ENCODE data around the gene GPR160. TPM values are rescaled to one million over a fixed set of nuclear protein-coding genes. Genes with fewer than 3 reads are reported as not detected.

GPR160 gene
- under 1 TPM; 0.48 to 0.74 (median 0.60) TPM for total RNA-seq
- 0.84 TPM for polyA plus RNA-seq
- long read RNA-seq, donor 1, partial matches to known transcripts, result 0 of 1 reads
- long read RNA-seq, donor 1, other reads (novel, unspliced or antisense), result 0 of 1 reads
- long read RNA-seq, donor 2, partial matches to known transcripts, result 0 of 2 reads
- long read RNA-seq, donor 2, other reads (novel, unspliced or antisense), result 1 of 2 reads
- long read RNA-seq, donor 3, result 0 reads
- long read RNA-seq, donor 4, result 0 reads

GRCh38 chr3:170037463-170038433, at the start of gene GPR160:
TSS of gene GPR160 (plus strand) at chr3:170037995. CDS start at chr3:170083973, 45,978 bp downstream.
- peak; percentile 73 to 88 (median 87) for DNase-seq
- Histone ChIP-seq H3K9me3 (ENCODE audit: control insufficient read depth, low read length) (no peaks in the 10 kb centered on the region), H3K27me3 (ENCODE audit: control insufficient read depth, insufficient read depth) (no peaks in the 10 kb centered on the region), H3K27ac (ENCODE audit: low read length) (no peak within 1 kb of the TSS), H3K4me3 (ENCODE audit: low read length) (peak within 1 kb of the TSS; percentile 51), H3K4me1 (ENCODE audit: control insufficient read depth, insufficient read depth, low read length) (no peaks in the 10 kb centered on the region)
- ATAC-seq, result peak; percentile 85 to 86
- WGBS, result 5% methylated on average over 78 of the region's 78 CpGs
- intact Hi-C loops (cut with DNase I), result loop anchor here in 1 of 4 donors (10.0 kb wide), 1 partner anchor 183 kb away; no protein-coding TSS in a partner anchor

- H3K4me1 ChIP-seq (ENCODE audit: control insufficient read depth, insufficient read depth, low read length), result peaks cover 2% of the 10 kb centered on the region
- intact Hi-C loops (cut with DNase I), result no loop called here
- no peaks in the 10 kb centered on the region for H3K9me3 ChIP-seq (ENCODE audit: control insufficient read depth, low read length)
- DNase-seq, result no peak
- no peak overlapping the region for H3K27ac ChIP-seq (ENCODE audit: low read length)
- no peaks in the 10 kb centered on the region for H3K27me3 ChIP-seq (ENCODE audit: control insufficient read depth, insufficient read depth)
- 95% methylated on average over 4 of the region's 4 CpGs for WGBS
- no peak overlapping the region for H3K4me3 ChIP-seq (ENCODE audit: low read length)
- ATAC-seq, result no peak
These were observed 47.4 kb upstream of the GPR160 start for GRCh38 chr3:169990431-169990830.

- WGBS, result 44% methylated on average over 3 of the region's 3 CpGs
- Histone ChIP-seq H3K27ac (ENCODE audit: low read length) (no peak overlapping the region), H3K4me3 (ENCODE audit: low read length) (no peak overlapping the region), H3K9me3 (ENCODE audit: control insufficient read depth, low read length) (no peaks in the 10 kb centered on the region), H3K27me3 (ENCODE audit: control insufficient read depth, insufficient read depth) (no peaks in the 10 kb centered on the region), H3K4me1 (ENCODE audit: control insufficient read depth, insufficient read depth, low read length) (peaks cover 5% of the 10 kb centered on the region)
- intact Hi-C loops (cut with DNase I), result no loop called here
- ATAC-seq, result no peak
- no peak for DNase-seq
These were observed 45.6 kb upstream of the GPR160 start for GRCh38 chr3:169992156-169992555.

GRCh38 chr3:169992781-169993180, 45.0 kb upstream of the GPR160 start:
- 66% methylated on average over 5 of the region's 5 CpGs for WGBS
- ATAC-seq, result no peak
- intact Hi-C loops (cut with DNase I), result no loop called here

GRCh38 chr3:169993761-169994160, 44.0 kb upstream of the GPR160 start:
- DNase-seq, result no peak
- no peak overlapping the region for H3K4me3 ChIP-seq (ENCODE audit: low read length)
- H3K4me1 ChIP-seq (ENCODE audit: control insufficient read depth, insufficient read depth, low read length), result peaks cover 5% of the 10 kb centered on the region
- H3K27ac ChIP-seq (ENCODE audit: low read length), result peak overlapping the region; percentile 7
- 91% methylated on average over 3 of the region's 3 CpGs for WGBS
- H3K9me3 ChIP-seq (ENCODE audit: control insufficient read depth, low read length), result no peaks in the 10 kb centered on the region
- H3K27me3 ChIP-seq (ENCODE audit: control insufficient read depth, insufficient read depth), result no peaks in the 10 kb centered on the region
- intact Hi-C loops (cut with DNase I), result no loop called here
- no peak for ATAC-seq

More at GRCh38 chr3:169992781-169993180, 45.0 kb upstream of the GPR160 start:
- DNase-seq, result no peak
- Histone ChIP-seq H3K27ac (ENCODE audit: low read length) (no peak overlapping the region), H3K4me1 (ENCODE audit: control insufficient read depth, insufficient read depth, low read length) (peaks cover 5% of the 10 kb centered on the region), H3K27me3 (ENCODE audit: control insufficient read depth, insufficient read depth) (no peaks in the 10 kb centered on the region), H3K9me3 (ENCODE audit: control insufficient read depth, low read length) (no peaks in the 10 kb centered on the region), H3K4me3 (ENCODE audit: low read length) (no peak overlapping the region)

GRCh38 chr3:169996063-169996462, 41.7 kb upstream of the GPR160 start:
- no peak for ATAC-seq
- no peaks in the 10 kb centered on the region for H3K27me3 ChIP-seq (ENCODE audit: control insufficient read depth, insufficient read depth)
- H3K4me1 ChIP-seq (ENCODE audit: control insufficient read depth, insufficient read depth, low read length), result peaks cover 5% of the 10 kb centered on the region
- no peaks in the 10 kb centered on the region for H3K9me3 ChIP-seq (ENCODE audit: control insufficient read depth, low read length)
- H3K4me3 ChIP-seq (ENCODE audit: low read length), result no peak overlapping the region
- DNase-seq, result no peak
- intact Hi-C loops (cut with DNase I), result no loop called here
- 98% methylated on average over 2 of the region's 2 CpGs for WGBS
- H3K27ac ChIP-seq (ENCODE audit: low read length), result no peak overlapping the region

- no peak overlapping the region for H3K4me3 ChIP-seq (ENCODE audit: low read length)
- intact Hi-C loops (cut with DNase I), result no loop called here
- H3K9me3 ChIP-seq (ENCODE audit: control insufficient read depth, low read length), result no peaks in the 10 kb centered on the region
- DNase-seq (no peak), ATAC-seq (no peak)
- H3K27ac ChIP-seq (ENCODE audit: low read length), result no peak overlapping the region
- H3K4me1 ChIP-seq (ENCODE audit: control insufficient read depth, insufficient read depth, low read length), result peaks cover 3% of the 10 kb centered on the region
- WGBS, result 50% methylated on average over 2 of the region's 2 CpGs
- no peaks in the 10 kb centered on the region for H3K27me3 ChIP-seq (ENCODE audit: control insufficient read depth, insufficient read depth)
These were observed 39.1 kb upstream of the GPR160 start for GRCh38 chr3:169998668-169999131.

GRCh38 chr3:169999433-169999832, 38.4 kb upstream of the GPR160 start:
- no peak for DNase-seq

GRCh38 chr3:170000051-170000450, 37.7 kb upstream of the GPR160 start:
- Histone ChIP-seq H3K9me3 (ENCODE audit: control insufficient read depth, low read length) (no peaks in the 10 kb centered on the region), H3K27ac (ENCODE audit: low read length) (no peak overlapping the region), H3K4me1 (ENCODE audit: control insufficient read depth, insufficient read depth, low read length) (peaks cover 3% of the 10 kb centered on the region), H3K4me3 (ENCODE audit: low read length) (no peak overlapping the region), H3K27me3 (ENCODE audit: control insufficient read depth, insufficient read depth) (no peaks in the 10 kb centered on the region)
- ATAC-seq (no peak), DNase-seq (no peak)
- WGBS, result 99% methylated on average over 2 of the region's 2 CpGs
- intact Hi-C loops (cut with DNase I), result no loop called here

More at GRCh38 chr3:169999433-169999832, 38.4 kb upstream of the GPR160 start:
- Histone ChIP-seq H3K4me1 (ENCODE audit: control insufficient read depth, insufficient read depth, low read length) (peaks cover 3% of the 10 kb centered on the region), H3K9me3 (ENCODE audit: control insufficient read depth, low read length) (no peaks in the 10 kb centered on the region), H3K4me3 (ENCODE audit: low read length) (no peak overlapping the region), H3K27me3 (ENCODE audit: control insufficient read depth, insufficient read depth) (no peaks in the 10 kb centered on the region), H3K27ac (ENCODE audit: low read length) (no peak overlapping the region)
- no peak for ATAC-seq
- 97% methylated on average over 1 of the region's 1 CpG for WGBS
- intact Hi-C loops (cut with DNase I), result no loop called here

- Histone ChIP-seq H3K27ac (ENCODE audit: low read length) (no peak overlapping the region), H3K4me1 (ENCODE audit: control insufficient read depth, insufficient read depth, low read length) (peaks cover 2% of the 10 kb centered on the region), H3K27me3 (ENCODE audit: control insufficient read depth, insufficient read depth) (no peaks in the 10 kb centered on the region), H3K4me3 (ENCODE audit: low read length) (no peak overlapping the region), H3K9me3 (ENCODE audit: control insufficient read depth, low read length) (no peaks in the 10 kb centered on the region)
- 68% methylated on average over 10 of the region's 10 CpGs for WGBS
- ATAC-seq (no peak), DNase-seq (no peak)
- intact Hi-C loops (cut with DNase I), result no loop called here
These were observed 35.6 kb upstream of the GPR160 start for GRCh38 chr3:170002231-170002630.

GRCh38 chr3:170002879-170003278, 34.9 kb upstream of the GPR160 start:
- Histone ChIP-seq H3K4me1 (ENCODE audit: control insufficient read depth, insufficient read depth, low read length) (peaks cover 2% of the 10 kb centered on the region), H3K4me3 (ENCODE audit: low read length) (no peak overlapping the region), H3K27ac (ENCODE audit: low read length) (no peak overlapping the region), H3K9me3 (ENCODE audit: control insufficient read depth, low read length) (no peaks in the 10 kb centered on the region), H3K27me3 (ENCODE audit: control insufficient read depth, insufficient read depth) (no peaks in the 10 kb centered on the region)
- DNase-seq, result no peak
- ATAC-seq, result no peak
- intact Hi-C loops (cut with DNase I), result no loop called here
- WGBS, result 50% methylated on average over 1 of the region's 1 CpG
